ENCODE results near the gene TTLL11. TPM values are rescaled to one million over a fixed set of nuclear protein-coding genes. Genes with fewer than 3 reads are reported as not detected.

Gene TTLL11
- total RNA-seq, 2 donors from 2014 or later, result 4.5 to 6.5 TPM

DNA sequence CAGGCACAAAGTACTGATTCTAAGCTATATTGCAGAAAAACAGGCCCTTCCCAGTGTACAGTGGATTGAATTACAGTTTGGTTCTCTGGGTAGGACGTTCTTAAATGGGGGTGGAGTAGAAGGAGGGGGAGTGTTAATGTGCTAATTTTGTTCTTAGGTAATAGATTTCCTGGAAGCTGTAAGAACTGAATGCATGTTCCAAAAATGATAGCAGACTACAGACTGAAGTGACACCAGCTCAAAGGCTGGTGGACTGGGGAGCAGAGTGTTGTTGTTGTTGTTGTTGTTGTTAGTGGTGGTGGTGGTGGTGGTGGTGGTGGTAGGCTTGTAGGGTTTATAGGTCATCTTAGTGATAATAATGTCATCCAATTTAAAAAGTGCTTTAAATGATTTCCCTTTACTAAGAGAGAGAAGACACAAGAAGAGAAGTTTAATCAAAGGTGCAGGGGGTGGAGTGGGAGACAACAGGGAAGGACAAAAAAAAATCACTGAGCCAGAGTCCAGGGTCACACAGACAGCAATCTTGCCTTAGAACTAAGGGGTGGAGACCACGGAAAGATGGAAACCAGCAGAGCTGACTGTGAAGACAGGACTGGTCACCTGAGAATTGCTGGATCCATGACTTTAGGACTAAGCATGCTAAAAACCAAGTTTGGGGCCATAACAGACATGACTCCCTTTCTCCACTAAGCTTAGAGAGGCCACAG lies 27.0 kb downstream of the TTLL11 start:
- DNase-seq (no peak), ATAC-seq (peak; percentile 83 to 85)
- intact Hi-C loops (cut with DNase I), result no loop called here

DNA sequence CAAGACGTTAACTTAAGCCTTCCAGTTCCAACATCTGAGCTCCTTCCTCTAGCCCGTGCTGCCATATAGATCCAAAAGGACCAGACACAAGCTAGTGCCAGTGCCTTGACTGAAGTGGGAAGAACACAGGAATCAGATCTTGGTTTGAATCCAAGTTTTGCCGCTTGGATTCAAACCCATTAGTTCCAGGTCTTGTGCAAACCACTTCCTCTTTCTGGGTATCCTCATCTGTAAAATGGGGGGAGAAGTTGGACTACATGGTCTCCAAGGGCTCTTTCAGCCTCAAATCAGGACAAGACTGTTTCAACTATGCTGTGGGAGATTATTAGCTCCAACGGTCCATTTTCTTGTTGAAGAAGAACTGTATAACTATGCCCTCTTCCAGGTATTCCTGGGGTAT lies 32.6 kb downstream of the TTLL11 start:
- intact Hi-C loops (cut with DNase I), result no loop called here
- no peak for DNase-seq
- ATAC-seq, result no peak

DNA sequence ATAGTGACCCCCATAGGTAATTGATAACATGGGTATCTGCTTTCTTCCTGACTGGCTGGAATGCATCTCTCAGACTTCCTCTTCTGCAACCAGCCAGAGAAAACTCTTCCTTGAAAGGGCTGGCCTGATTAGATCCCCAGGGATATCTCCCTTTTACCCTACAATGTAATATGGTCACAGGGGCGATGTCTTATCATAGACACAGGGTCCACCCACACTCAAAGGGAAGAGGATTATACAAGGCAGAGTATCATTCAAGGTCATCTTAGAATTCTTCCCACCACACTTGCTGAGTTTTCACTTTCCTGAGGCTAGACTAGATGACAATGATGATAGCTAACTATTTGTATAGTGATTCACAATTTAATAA lies 33.2 kb downstream of the TTLL11 start:
- intact Hi-C loops (cut with DNase I), result no loop called here
- no peak for ATAC-seq
- no peak for DNase-seq

DNA sequence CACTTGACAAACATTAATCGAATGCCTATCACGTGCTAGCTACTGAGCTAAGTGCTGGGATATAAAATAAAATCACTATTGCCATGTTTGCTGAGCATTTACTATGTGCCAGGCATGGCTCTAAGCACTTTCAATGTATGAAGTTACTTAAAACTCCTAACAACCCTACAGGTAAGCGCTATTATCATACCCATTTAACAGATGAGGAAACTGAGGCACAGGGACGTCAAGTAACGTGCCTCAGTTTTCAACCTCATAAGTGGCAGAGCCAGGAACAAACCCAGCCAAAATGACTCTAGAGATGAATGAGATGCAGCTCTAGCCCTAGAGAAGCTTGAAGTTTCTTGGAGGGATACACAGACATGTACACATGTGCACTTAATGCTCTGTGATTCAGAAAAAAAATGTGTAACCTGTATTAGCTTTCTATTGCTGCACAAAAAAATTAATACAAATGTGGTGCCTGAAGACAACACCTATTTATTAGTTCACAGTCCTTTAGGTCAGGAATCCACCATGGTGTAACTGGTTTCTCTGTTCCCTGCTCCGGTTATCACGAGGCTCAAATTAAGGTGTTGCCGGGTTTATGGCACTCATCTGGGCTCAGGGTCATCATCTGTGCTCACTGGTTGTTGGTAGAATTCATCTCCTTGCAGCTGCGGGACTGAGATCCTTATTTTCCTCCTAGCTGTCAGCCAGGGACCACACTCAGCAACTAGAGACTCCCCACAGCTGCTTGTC lies 33.7 kb downstream of the TTLL11 start:
- no peak for ATAC-seq
- intact Hi-C loops (cut with DNase I), result no loop called here
- no peak for DNase-seq

DNA sequence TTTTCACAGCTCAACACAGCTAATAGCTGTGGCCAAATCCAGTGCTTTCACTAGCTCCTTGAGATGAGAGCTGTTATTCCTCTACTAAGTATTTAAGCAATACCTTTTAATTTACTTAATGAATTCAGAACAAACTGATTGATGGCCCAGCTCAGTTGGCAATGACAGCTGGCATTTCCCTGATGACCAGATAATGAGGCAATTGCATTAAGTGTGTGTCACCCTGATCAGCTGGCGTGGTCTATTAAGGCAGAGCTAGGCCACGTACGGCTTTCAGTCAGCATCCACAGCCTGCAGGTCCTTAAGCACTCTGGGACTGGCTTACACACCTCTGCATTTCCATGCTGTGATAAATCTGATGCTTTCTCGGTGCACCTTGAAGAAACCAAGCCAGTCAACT lies 34.4 kb downstream of the TTLL11 start:
- ATAC-seq, result no peak
- intact Hi-C loops (cut with DNase I), result no loop called here
- no peak for DNase-seq

DNA sequence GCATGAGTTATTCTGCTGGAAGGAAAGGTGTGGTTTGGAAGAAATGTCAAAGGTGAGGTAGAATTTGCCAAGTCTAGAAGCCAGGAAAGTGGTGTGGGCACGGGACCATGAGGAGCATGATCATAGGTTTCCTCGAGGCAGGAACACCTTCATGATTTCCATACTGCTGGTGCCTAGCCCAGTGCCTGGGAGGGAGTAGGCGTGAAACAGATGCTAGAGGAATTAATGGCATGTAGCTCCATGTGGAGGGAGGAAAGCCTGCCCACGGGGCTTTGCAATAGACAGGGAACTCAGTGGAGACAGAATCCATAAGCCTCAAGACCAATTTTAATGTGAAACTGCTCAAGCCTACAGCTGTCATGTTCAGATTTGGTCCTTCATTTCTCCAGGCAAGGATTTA lies 35.1 kb downstream of the TTLL11 start:
- DNase-seq, result no peak
- intact Hi-C loops (cut with DNase I), result no loop called here
- no peak for ATAC-seq

DNA sequence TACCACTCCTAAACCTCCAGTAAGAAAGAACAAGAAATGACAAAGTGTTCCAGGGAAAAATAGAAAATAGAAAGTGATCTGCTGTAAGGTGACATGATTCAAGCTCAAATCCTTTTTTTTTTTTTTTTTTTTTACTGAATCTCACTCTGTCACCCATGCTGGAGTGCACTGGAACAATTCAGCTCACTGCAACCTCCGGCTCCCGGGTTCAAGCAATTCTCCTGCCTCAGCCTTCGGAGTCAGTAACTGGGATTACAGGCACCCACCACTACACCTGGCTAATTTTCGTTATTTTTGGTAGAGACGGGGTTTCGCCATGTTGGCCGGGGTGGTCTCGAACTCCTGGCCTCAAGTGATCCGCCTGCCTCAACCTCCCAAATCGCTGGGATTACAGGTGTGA lies 35.9 kb downstream of the TTLL11 start:
- no peak for DNase-seq
- no peak for ATAC-seq
- intact Hi-C loops (cut with DNase I), result no loop called here

DNA sequence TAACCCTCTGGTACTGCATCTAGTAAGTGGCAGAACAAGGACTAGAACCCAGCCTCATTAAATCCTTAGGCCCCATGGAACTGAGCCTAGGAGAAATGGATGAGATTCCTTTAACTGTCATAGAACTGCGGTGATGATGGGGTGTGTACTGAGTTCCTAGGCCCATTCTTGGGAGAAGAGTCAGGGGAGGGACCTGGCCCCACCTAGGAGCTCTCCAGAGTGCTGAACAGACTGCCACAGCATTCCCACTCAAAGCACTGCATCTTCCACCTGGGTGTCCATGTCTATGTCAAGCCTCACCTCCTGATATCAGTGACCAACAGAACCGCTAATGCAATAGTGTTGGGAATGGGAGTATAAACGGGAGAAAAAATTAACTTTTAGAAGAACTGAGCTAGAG lies 36.6 kb downstream of the TTLL11 start:
- peak in 1 of 2 donors; percentile 28 for ATAC-seq
- intact Hi-C loops (cut with DNase I), result no loop called here
- DNase-seq, result no peak

DNA sequence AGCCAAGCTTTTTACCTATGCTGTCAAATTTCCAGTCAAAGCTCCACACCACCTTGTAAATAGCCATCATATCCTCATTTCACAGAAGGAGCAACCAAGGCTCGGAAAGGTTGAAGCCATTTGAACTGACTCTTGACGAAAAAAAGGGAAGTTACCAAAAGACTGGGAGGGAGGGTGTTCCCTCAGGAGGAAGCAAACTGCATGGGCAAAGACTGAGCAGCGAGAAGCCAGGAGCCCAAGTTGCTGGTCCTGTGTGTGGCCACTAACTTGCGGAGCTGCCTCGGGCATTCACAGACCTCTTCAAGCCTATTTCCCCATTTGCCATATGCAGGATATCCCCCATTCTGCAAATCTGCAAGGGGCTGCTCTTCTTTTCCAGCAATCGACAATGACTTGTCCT lies 37.4 kb downstream of the TTLL11 start:
- intact Hi-C loops (cut with DNase I), result no loop called here
- DNase-seq (no peak), ATAC-seq (no peak)

DNA sequence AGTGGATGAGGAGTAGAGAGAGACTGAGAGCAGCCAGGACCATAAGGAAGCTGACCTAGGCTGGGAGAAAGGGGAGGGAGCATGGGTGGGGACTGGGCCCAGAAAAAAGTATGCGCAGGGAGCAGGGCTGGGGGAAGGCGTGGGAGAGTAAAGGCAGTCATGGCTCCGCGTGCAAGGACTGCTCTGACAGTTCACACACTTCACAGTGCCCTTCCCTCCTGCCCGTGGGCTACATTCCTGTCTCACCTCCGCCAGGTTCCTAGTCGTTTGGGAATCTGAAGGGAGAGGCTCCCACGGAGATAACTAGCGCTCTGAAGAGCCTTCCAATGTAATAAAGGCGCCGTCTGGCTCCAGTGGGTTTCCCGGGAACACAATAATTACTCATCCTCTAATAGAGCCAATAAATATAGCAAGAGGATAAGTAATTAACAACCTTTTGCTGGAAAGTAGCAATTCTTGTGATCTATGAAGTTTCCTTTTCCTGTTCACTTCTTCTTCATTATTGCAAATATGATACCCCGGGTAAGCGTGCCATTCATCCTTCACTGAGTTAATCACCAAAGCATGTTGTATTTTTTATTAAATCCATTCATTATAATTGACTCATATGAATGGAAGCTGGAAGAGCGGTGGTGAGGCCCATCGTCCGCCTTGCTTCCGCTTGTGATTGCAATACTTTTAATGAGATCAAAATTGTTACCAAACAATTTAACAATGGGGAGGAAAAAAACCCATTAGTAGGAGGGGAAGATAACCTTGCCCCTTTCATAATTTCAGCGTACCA lies 39.3 kb downstream of the TTLL11 start:
- intact Hi-C loops (cut with DNase I), result no loop called here
- ATAC-seq, result peak in 1 of 2 donors; percentile 44
- no peak for DNase-seq

DNA sequence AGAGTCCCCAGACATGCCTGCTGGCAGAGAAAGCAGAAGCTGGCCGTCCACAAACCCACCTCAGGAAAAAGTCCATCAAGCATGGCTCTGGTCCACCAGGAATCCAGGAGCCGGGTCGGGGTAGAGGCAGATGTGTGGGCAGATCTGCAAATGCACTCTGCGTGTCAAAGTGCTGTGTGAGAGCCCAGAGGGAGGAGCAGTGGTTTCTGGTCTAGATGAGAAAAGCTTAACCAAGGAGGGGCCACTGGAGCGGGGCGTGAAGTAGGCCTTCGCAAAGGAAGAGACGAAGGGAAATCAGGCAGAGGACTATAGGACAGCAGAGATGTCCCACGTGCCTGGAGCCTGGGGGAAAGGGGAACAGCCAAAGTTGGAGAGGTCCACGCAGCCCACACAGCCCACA lies 40.0 kb downstream of the TTLL11 start:
- ATAC-seq, result peak in 1 of 2 donors; percentile 27
- no peak for DNase-seq
- intact Hi-C loops (cut with DNase I), result no loop called here

DNA sequence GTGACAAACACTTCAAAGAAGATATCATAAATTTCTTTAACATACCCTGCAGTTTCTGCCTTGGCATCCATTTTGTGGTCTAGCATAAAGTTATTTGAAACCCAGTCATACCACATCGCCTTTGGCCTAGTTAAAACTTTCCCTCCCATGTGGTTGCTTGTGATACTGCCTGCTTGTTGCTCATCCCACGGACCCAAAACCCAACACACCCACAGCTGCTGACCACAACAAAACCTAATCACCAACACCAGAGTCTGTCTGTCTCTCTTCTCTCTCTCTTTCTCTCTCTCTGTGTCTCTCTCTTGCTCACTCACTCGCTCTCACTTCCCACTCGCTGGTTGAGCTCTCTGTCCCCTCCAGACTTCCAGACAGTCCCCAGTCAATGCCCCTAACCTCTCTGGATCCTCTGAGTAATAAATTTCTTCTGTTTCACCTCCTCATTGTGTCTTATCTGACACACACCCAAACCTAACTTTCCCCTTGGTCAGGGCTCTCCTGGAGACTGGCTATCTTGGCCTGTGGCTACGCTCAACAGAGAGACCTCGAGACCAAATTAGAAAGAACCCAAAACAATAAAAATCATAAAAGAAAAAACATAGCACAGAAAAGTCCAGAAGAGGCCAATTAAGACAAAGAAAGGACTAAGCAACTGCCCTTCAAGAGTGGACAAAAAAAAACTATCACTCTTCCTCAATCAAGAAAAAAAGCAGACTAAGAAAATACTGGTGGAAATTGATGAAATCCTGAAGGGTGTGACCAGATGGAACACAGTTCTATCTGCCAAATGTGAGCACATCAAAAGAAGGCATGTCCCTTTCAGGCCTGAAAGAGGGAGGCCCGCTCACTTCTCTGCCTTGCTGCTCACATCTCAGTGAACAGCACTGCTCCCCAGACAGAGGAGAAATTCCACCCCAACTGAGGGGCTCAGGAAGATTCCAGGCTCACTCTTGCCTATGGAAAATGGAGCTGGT lies 41.5 kb downstream of the TTLL11 start:
- intact Hi-C loops (cut with DNase I), result no loop called here
- ATAC-seq (no peak), DNase-seq (no peak)

DNA sequence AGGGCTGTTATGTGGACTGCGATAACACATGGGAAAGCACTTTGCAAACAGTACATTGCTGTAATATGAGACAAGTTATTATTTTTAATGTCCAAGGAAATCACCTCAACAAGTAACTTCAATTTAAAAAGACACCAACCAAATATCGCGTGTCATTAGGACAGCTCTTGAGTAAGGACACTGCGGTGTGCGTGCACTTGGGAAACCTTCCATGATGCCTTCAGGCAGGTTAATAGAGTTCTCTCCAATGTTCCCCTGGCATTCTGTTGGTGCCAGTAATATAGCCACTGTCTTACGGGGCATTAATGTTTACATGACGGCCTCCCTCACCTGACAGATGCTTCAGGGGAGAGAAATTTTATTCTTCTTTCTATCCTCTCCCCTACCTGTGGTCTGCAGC lies 42.9 kb downstream of the TTLL11 start:
- no peak for DNase-seq
- no peak for ATAC-seq
- intact Hi-C loops (cut with DNase I), result no loop called here

DNA sequence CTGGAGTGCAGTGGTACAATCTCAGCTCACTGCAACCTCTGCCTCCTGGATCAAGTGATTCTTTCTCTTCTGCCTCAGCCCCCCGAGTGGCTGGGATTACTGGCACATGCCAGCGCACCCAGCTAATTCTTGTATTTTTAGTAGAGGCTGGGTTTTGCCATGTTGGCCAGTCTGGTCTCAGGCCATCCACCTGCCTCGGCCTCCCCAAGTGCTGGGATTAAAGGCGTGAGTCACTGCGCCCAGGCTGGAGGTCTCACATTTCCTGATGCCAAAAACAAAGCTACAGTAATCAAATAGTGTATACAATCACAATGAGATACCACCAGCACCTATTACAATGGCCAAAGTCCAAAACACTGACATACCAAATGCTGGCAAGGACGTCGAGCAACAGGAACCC lies 51.1 kb downstream of the TTLL11 start:
- DNase-seq (no peak), ATAC-seq (no peak)
- intact Hi-C loops (cut with DNase I), result no loop called here

DNA sequence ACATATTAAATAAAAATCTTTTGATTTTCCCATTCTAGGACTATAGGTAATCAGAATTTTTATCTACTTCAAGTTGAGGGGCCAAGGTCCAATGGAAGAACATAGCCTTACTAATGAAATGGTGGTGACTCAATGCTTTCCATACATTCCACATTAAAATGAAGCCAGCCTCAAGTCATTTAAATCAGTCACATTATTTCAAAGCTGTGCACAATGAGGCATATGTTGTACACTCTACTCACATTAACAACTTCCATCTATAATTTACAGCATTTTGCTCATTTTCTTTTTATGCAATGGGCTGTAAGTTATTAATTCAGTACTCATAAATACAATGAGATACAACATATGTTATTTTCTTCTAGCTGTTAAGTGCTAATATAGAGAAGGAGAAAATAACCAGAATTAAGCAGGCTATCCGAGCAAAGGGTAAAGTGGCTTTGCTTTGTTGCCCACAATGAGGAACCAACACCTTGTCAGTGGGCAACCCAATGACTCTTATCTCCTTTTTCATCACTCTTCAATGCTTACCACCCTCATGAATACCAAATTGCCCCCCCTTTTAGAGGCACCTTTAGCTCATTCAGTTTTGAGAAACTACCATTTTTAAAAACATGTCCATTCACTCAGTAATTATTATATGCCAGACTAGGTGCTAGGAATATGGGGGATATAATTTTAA lies 52.4 kb downstream of the TTLL11 start:
- intact Hi-C loops (cut with DNase I), result no loop called here
- no peak for DNase-seq
- no peak for ATAC-seq

DNA sequence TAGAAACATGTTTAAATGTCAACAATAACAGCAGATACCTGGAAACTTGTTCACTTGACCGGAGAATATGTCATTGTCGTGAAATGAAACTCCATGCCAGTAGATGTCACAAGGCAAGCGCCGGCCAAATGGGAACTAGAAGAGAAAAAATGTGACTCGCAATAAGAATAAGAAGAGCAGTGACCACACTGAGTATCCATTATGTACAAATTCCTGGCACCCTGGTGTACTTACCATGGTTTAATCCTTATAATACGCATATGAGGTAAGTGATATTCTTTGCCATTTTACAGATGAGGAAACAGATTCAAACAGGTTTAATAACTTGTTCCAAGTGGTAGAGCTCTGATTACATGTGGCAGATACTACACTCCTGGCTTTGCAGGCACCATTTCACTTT lies 53.9 kb downstream of the TTLL11 start:
- ATAC-seq (no peak), DNase-seq (no peak)
- intact Hi-C loops (cut with DNase I), result no loop called here

DNA sequence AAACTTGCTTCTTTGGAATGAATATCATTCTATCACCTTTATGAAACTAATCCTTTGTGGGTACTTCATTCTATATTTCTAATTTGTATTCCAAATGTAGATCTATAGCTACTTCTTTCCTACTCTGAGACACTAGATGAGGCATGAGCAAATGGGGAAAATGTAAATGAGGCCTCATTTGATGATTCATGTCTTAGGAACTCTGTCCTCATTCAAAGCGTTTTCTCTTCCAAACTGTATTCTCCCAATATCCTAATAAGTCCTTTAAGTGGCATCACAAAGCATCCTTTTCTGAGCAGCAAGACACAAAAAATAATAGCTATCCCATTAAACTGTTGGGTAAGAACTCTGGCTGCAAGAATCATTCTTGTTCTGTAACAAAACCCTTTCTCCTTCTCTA lies 56.1 kb downstream of the TTLL11 start:
- ATAC-seq (no peak), DNase-seq (no peak)
- intact Hi-C loops (cut with DNase I), result no loop called here

DNA sequence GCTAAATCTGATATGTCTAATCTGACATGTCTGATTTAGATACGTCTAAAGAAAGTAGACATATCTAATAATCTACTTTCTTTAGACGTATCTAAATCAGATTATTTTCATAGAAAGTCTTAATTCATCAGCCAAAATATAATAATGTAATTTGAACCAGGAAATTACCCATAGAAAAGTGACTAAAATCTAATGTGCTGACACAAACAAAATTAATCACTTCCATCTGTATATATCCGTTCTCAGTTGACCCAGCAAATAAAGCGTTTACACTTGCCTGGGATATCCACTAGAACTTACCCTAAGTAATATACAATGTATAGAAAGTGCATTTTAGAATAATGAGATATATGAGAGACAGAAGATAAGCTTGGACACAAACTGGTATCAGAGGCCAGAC lies 56.7 kb downstream of the TTLL11 start:
- intact Hi-C loops (cut with DNase I), result no loop called here
- no peak for ATAC-seq
- DNase-seq, result no peak

Measured in left cardiac atrium (tissue), 4 donors.